Panc1 (cell line): ENCODE results near the gene ENTPD1.

ENCODE experiments used
- CTCF ChIP-seq: fragments of 450-650 bp; IDR thresholded peaks from 2 replicates; pipeline ENCODE4 v1.5.1; 2017; ENCODE audit warnings: mild to moderate bottlenecking
- POLR2AphosphoS5 ChIP-seq: IDR thresholded peaks from 2 replicates; pipeline ENCODE4 v1.6.1; 2012; ENCODE audit warnings: mild to moderate bottlenecking, low read depth, low read length, moderate library complexity
- REST ChIP-seq, 2 experiments: IDR thresholded peaks; 2 replicates each; pipeline ENCODE4 v1.6.1; 2011 to 2012; ENCODE audit warnings: low read depth in 2 of 2, control low read depth in 1 of 2, low read length in 1 of 2, mild to moderate bottlenecking in 1 of 2, moderate library complexity in 1 of 2; ENCODE audit not compliant: insufficient read depth in 1 of 2
- SIN3A ChIP-seq: IDR thresholded peaks from 2 replicates; pipeline ENCODE4 v1.6.1; 2012; ENCODE audit warnings: low read depth, mild to moderate bottlenecking, low read length, moderate library complexity, borderline replicate concordance; ENCODE audit not compliant: insufficient read depth
- TCF7L2 ChIP-seq: IDR thresholded peaks from 2 replicates; pipeline ENCODE4 v1.6.1; 2011; ENCODE audit warnings: mild to moderate bottlenecking, low read depth, low read length, inconsistent platforms

GRCh38 chr10:95906677-95907455 lies 150.9 kb downstream of the ENTPD1 start:
- peak; percentile 62; the same call in 1 of the 2 replicates for TF ChIP-seq CTCF
- TF ChIP-seq POLR2AphosphoS5 = no peak
- 0 out of 2 replicates have a peak, but pooled peaks have one; percentile 50 for TF ChIP-seq TCF7L2
- no peak for TF ChIP-seq REST (IDR thresholded peaks at IDR 0.05; ENCODE audit: insufficient read depth in 1 of 2, low read depth in 2 of 2, low read length in 1 of 2)
- no peak for TF ChIP-seq SIN3A
